MCF 10A (cell line): ENCODE measurements around the gene ST14. TPM values are rescaled to one million over a fixed set of nuclear protein-coding genes. Genes with fewer than 3 reads are reported as not detected.

ENCODE experiments used
- BruUV-seq: library from RNA; stranded (reverse); fragments of 400-500 nt; replicated peaks from 2 replicates; lab custom pipeline; 2021; lab: Mats Ljungman, UMichigan
- CTCF ChIA-PET: fragments of 300-600 bp; sonication (Branson Sonifier 250); formaldehyde crosslinking; extraction: SDS; loops from one replicate; lab custom pipeline; 2021; ENCODE audit warnings: antibody characterized with exemption, inconsistent platforms; lab: Yijun Ruan, JAX
- POLR2A ChIA-PET: fragments of 300-600, 350-650 bp; sonication (Branson Sonifier 250); formaldehyde crosslinking; extraction: SDS; loops from one replicate; lab custom pipeline; 2020; ENCODE audit warnings: antibody characterized with exemption, inconsistent platforms; lab: Yijun Ruan, JAX
- DNase-seq: peaks from one replicate; pipeline ENCODE4 v3.0.0-alpha.2; 2018; ENCODE audit not compliant: unreplicated experiment
- H3K27ac Mint-ChIP-seq: one replicate; pipeline ENCODE4 v1.8.0; 2022; ENCODE audit warnings: mild to moderate bottlenecking, low read depth, mixed read lengths; ENCODE audit not compliant: unreplicated experiment
- H3K27me3 Mint-ChIP-seq: one replicate; pipeline ENCODE4 v1.8.0; 2022; ENCODE audit warnings: mixed read lengths; ENCODE audit not compliant: insufficient read depth, unreplicated experiment
- H3K36me3 Mint-ChIP-seq: one replicate; pipeline ENCODE4 v1.8.0; 2022; ENCODE audit warnings: mild to moderate bottlenecking, moderate library complexity, mixed read lengths; ENCODE audit not compliant: insufficient read depth, unreplicated experiment
- H3K4me1 Mint-ChIP-seq: one replicate; pipeline ENCODE4 v1.8.0; 2022; ENCODE audit warnings: mixed read lengths; ENCODE audit not compliant: insufficient read depth, unreplicated experiment
- H3K4me3 Mint-ChIP-seq: one replicate; pipeline ENCODE4 v1.8.0; 2022; ENCODE audit warnings: mild to moderate bottlenecking, moderate library complexity, mixed read lengths; ENCODE audit not compliant: unreplicated experiment
- H3K9me3 Mint-ChIP-seq: one replicate; pipeline ENCODE4 v1.8.0; 2022; ENCODE audit warnings: mixed read lengths; ENCODE audit not compliant: unreplicated experiment
- intact Hi-C: fragments of 100-400 bp; cut with micrococcal nuclease; formaldehyde crosslinking; loops from 2 replicates; pipeline ENCODE4 v1.14.1; 2022
- total RNA-seq: library from RNA; stranded (reverse); gene quantifications from 2 replicates; pipeline ENCODE4 v1.2.3, GENCODE V29; 2022
- TF ChIP-seq, protein P1 (sequence below): fragments of 200-600 bp; IDR thresholded peaks from one replicate; pipeline ENCODE4 v1.8.0; 2022; ENCODE audit warnings: antibody characterized with exemption, mild to moderate bottlenecking; ENCODE audit not compliant: unreplicated experiment

The ST14 gene
- total RNA-seq, 1 experiment from 2014 or later = 27.2 TPM

DNA sequence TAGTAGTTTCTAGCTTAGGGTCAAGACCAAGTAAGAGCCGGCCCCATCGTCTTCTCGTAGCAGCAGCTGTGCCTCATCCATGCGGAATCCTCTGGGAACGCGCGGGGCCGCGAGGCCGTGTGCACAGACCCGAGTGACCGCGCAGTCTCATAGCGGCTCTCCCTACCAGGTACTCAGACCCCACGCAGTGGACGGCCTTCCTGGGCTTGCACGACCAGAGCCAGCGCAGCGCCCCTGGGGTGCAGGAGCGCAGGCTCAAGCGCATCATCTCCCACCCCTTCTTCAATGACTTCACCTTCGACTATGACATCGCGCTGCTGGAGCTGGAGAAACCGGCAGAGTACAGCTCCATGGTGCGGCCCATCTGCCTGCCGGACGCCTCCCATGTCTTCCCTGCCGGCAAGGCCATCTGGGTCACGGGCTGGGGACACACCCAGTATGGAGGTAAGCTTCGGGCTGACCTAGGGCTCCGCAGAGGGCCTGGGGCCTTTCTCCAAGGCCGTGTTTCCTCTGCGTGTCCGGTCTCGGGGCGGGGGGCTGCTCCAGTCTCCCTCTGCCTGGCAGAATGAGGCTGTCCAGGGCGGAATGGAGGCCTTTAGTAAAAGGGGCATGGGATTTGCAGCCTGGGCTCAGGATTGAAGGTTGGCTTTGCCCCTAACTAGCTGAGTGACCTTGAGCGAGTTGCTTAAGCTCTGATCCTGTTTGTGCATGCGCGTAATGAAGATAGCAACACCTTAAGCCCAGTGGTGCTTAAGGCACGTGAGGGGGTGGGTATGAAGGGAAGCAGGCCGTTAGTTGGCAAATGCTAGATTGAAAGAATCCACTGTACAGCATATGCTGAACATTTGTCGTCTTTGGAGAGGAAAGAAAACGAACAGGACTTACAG, 48.9 kb downstream of the ST14 start:
- Mint-ChIP-seq H3K4me3 (no peak overlapping the region), H3K27ac (no peak overlapping the region), H3K36me3 (peaks cover 5% of the 10 kb centered on the region), H3K9me3 (no peaks in the 10 kb centered on the region), H3K4me1 (no peaks in the 10 kb centered on the region), H3K27me3 (no peaks in the 10 kb centered on the region)
- POLR2A ChIA-PET = no interaction called here
- no TSS peak for BruUV-seq
- TF ChIP-seq, protein P1, sequence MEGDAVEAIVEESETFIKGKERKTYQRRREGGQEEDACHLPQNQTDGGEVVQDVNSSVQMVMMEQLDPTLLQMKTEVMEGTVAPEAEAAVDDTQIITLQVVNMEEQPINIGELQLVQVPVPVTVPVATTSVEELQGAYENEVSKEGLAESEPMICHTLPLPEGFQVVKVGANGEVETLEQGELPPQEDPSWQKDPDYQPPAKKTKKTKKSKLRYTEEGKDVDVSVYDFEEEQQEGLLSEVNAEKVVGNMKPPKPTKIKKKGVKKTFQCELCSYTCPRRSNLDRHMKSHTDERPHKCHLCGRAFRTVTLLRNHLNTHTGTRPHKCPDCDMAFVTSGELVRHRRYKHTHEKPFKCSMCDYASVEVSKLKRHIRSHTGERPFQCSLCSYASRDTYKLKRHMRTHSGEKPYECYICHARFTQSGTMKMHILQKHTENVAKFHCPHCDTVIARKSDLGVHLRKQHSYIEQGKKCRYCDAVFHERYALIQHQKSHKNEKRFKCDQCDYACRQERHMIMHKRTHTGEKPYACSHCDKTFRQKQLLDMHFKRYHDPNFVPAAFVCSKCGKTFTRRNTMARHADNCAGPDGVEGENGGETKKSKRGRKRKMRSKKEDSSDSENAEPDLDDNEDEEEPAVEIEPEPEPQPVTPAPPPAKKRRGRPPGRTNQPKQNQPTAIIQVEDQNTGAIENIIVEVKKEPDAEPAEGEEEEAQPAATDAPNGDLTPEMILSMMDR = no peak
- no peak for DNase-seq
- intact Hi-C loops = no loop called here
- CTCF ChIA-PET = interaction anchor here (0.6 kb wide), 1 partner anchor 23 kb away, joined by 3 read pairs; no protein-coding TSS in a partner anchor

GRCh38 chr11:130209128-130209932, 49.7 kb downstream of the ST14 start:
- H3K36me3 Mint-ChIP-seq = peaks cover 5% of the 10 kb centered on the region
- no TSS peak for BruUV-seq
- no peak overlapping the region for H3K27ac Mint-ChIP-seq
- no peaks in the 10 kb centered on the region for H3K27me3 Mint-ChIP-seq
- POLR2A ChIA-PET = no interaction called here
- H3K4me3 Mint-ChIP-seq = no peak overlapping the region
- no peak for DNase-seq
- TF ChIP-seq, protein P1 = no peak
- CTCF ChIA-PET = interaction anchor here (1.8 kb wide), 1 partner anchor 653 kb away, joined by 6 read pairs; no protein-coding TSS in a partner anchor
- intact Hi-C loops = no loop called here
- H3K4me1 Mint-ChIP-seq = no peaks in the 10 kb centered on the region
- no peaks in the 10 kb centered on the region for H3K9me3 Mint-ChIP-seq

- H3K27ac Mint-ChIP-seq = no peak overlapping the region
- no peaks in the 10 kb centered on the region for H3K9me3 Mint-ChIP-seq
- no peak for DNase-seq
- CTCF ChIA-PET = interaction anchor here (0.6 to 1.8 kb wide), 3 partner anchors 58 to 1043 kb away, joined by 3 to 6 read pairs (median 4); no protein-coding TSS in a partner anchor
- intact Hi-C loops = no loop called here
- H3K36me3 Mint-ChIP-seq = peaks cover 5% of the 10 kb centered on the region
- H3K4me1 Mint-ChIP-seq = no peaks in the 10 kb centered on the region
- H3K4me3 Mint-ChIP-seq = no peak overlapping the region
- TF ChIP-seq, protein P1 = no peak
- H3K27me3 Mint-ChIP-seq = no peaks in the 10 kb centered on the region
- TSS peak; percentile 57 for BruUV-seq
- POLR2A ChIA-PET = no interaction called here
Measured at GRCh38 chr11:130209954-130210854, 50.6 kb downstream of the ST14 start.
